PFSK-1 (cell line): Measurements from ENCODE around the gene COL9A3.

ENCODE experiments used
- POLR2AphosphoS5 ChIP-seq: IDR thresholded peaks from 2 replicates; pipeline ENCODE4 v1.6.1; 2012; ENCODE audit warnings: low read depth, mild to moderate bottlenecking, control low read depth, low read length, moderate library complexity
- TAF1 ChIP-seq: IDR thresholded peaks from 2 replicates; pipeline ENCODE4 v1.6.1; 2012; ENCODE audit warnings: low read length, control low read depth, borderline replicate concordance; ENCODE audit not compliant: insufficient read depth

- TF ChIP-seq POLR2AphosphoS5: no peak
- no peak for TF ChIP-seq TAF1
Observed at GRCh38 chr20:62859721-62860120, 42.9 kb downstream of the COL9A3 start.
